ENCODE measurements around the gene ELOA. TPM values are rescaled to one million over a fixed set of nuclear protein-coding genes. Genes with fewer than 3 reads are reported as not detected.

ELOA gene
- total and polyA plus RNA-seq, 9 of the 15 experiments (the other 6 are each of a cell fraction or from before 2014, with no cell fraction given), result 31.9 to 98.6 (median 61.3) TPM

DNA sequence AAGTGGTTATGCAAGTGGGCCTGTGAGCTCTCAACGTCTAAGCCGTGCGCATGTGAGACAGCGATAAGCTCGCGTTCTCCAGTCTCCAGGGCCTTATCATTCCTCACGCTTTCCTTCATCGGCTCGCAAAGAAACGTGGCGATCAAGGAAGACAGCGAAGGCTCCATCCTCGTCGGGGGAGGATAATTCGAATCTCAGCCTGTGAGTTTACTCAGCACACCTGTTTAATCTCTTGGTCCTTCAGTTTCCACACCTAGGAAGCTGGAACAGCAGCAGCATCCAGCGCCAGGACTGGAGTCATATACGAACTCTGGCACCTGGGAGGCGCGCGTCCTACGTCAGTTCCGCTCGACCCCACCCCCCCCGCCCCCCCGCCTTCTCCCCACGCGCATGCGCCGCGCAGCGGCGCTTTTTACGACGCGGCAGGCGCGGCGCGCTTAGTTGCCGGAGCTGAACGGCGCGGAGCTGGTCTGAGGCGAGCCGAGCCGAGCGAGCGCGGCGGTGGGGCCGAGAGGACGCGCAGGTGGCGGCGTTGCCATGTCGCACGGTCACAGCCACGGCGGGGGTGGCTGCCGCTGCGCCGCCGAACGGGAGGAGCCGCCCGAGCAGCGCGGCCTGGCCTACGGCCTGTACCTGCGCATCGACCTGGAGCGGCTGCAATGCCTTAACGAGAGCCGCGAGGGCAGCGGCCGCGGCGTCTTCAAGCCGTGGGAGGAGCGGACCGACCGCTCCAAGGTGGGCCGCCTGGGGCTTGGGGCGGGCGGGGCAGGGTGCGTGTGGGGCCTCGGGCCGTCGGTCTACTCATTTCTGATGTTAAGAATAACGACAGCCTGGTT lies 34.9 kb downstream of the ELOA start, which contains the start of gene PITHD1 (continued):
- TF ChIP-seq, protein P1, sequence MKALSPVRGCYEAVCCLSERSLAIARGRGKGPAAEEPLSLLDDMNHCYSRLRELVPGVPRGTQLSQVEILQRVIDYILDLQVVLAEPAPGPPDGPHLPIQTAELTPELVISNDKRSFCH (CRISPR knock-in tag; IDR thresholded peaks at IDR 0.05), result no peak
- TF ChIP-seq, protein P1 (tag; IDR thresholded peaks at IDR 0.05), result peak; percentile 79; the same call in 1 of the 2 replicates
- peak; percentile 98 for TF ChIP-seq CBFA2T3 (IDR thresholded peaks at IDR 0.05)
- peak; percentile 98 for TF ChIP-seq DPF2 (IDR thresholded peaks at IDR 0.05)
- no peak for TF ChIP-seq ZNF507 (tag; conservative IDR thresholded peaks at IDR 0.05)
- TF ChIP-seq ZNF408 (CRISPR knock-in tag; IDR thresholded peaks at IDR 0.05; ENCODE audit: low read depth), result no peak
- peak; percentile 85; the same call in 1 of the 2 replicates for TF ChIP-seq ILF3 (IDR thresholded peaks at IDR 0.05; ENCODE audit: borderline replicate concordance)
- no peak for TF ChIP-seq CSDE1 (IDR thresholded peaks at IDR 0.05)
- TF ChIP-seq FUS (optimal IDR thresholded peaks at IDR 0.05; ENCODE audit: low read depth, low read length), result peak; percentile 42
- TF ChIP-seq, protein P2, sequence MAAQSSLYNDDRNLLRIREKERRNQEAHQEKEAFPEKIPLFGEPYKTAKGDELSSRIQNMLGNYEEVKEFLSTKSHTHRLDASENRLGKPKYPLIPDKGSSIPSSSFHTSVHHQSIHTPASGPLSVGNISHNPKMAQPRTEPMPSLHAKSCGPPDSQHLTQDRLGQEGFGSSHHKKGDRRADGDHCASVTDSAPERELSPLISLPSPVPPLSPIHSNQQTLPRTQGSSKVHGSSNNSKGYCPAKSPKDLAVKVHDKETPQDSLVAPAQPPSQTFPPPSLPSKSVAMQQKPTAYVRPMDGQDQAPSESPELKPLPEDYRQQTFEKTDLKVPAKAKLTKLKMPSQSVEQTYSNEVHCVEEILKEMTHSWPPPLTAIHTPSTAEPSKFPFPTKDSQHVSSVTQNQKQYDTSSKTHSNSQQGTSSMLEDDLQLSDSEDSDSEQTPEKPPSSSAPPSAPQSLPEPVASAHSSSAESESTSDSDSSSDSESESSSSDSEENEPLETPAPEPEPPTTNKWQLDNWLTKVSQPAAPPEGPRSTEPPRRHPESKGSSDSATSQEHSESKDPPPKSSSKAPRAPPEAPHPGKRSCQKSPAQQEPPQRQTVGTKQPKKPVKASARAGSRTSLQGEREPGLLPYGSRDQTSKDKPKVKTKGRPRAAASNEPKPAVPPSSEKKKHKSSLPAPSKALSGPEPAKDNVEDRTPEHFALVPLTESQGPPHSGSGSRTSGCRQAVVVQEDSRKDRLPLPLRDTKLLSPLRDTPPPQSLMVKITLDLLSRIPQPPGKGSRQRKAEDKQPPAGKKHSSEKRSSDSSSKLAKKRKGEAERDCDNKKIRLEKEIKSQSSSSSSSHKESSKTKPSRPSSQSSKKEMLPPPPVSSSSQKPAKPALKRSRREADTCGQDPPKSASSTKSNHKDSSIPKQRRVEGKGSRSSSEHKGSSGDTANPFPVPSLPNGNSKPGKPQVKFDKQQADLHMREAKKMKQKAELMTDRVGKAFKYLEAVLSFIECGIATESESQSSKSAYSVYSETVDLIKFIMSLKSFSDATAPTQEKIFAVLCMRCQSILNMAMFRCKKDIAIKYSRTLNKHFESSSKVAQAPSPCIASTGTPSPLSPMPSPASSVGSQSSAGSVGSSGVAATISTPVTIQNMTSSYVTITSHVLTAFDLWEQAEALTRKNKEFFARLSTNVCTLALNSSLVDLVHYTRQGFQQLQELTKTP (IDR thresholded peaks at IDR 0.05; ENCODE audit: low read depth in 1 of 2, partially characterized antibody in 2 of 2), result peak in 1 of 2 experiments; percentile 88
- TF ChIP-seq ZNF3 (CRISPR knock-in tag; IDR thresholded peaks at IDR 0.05), result no peak
- TF ChIP-seq PHF21A (IDR thresholded peaks at IDR 0.05; ENCODE audit: borderline replicate concordance, low read depth), result no peak
- no peak; the same call in none of the 2 replicates for TF ChIP-seq TOE1 (IDR thresholded peaks at IDR 0.05; ENCODE audit: borderline replicate concordance)
- 0 out of 2 replicates have a peak, but pooled peaks have one; percentile 21 for TF ChIP-seq TOE1 (CRISPR knock-in tag; IDR thresholded peaks at IDR 0.05; ENCODE audit: borderline replicate concordance, low read depth)
- TF ChIP-seq, protein P3, sequence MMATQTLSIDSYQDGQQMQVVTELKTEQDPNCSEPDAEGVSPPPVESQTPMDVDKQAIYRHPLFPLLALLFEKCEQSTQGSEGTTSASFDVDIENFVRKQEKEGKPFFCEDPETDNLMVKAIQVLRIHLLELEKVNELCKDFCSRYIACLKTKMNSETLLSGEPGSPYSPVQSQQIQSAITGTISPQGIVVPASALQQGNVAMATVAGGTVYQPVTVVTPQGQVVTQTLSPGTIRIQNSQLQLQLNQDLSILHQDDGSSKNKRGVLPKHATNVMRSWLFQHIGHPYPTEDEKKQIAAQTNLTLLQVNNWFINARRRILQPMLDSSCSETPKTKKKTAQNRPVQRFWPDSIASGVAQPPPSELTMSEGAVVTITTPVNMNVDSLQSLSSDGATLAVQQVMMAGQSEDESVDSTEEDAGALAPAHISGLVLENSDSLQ (IDR thresholded peaks at IDR 0.05), result peak; percentile 65; the same call in 1 of the 2 replicates
- TF ChIP-seq, protein P4, sequence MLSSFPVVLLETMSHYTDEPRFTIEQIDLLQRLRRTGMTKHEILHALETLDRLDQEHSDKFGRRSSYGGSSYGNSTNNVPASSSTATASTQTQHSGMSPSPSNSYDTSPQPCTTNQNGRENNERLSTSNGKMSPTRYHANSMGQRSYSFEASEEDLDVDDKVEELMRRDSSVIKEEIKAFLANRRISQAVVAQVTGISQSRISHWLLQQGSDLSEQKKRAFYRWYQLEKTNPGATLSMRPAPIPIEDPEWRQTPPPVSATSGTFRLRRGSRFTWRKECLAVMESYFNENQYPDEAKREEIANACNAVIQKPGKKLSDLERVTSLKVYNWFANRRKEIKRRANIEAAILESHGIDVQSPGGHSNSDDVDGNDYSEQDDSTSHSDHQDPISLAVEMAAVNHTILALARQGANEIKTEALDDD (IDR thresholded peaks at IDR 0.05), result no peak; the same call in 1 of the 2 replicates
- TF ChIP-seq, protein P5, sequence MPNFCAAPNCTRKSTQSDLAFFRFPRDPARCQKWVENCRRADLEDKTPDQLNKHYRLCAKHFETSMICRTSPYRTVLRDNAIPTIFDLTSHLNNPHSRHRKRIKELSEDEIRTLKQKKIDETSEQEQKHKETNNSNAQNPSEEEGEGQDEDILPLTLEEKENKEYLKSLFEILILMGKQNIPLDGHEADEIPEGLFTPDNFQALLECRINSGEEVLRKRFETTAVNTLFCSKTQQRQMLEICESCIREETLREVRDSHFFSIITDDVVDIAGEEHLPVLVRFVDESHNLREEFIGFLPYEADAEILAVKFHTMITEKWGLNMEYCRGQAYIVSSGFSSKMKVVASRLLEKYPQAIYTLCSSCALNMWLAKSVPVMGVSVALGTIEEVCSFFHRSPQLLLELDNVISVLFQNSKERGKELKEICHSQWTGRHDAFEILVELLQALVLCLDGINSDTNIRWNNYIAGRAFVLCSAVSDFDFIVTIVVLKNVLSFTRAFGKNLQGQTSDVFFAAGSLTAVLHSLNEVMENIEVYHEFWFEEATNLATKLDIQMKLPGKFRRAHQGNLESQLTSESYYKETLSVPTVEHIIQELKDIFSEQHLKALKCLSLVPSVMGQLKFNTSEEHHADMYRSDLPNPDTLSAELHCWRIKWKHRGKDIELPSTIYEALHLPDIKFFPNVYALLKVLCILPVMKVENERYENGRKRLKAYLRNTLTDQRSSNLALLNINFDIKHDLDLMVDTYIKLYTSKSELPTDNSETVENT (CRISPR knock-in tag; IDR thresholded peaks at IDR 0.05), result peak; percentile 95
- peak; percentile 74; the same call in 1 of the 2 replicates for TF ChIP-seq GTF2E2 (tag; IDR thresholded peaks at IDR 0.05)
- no peak for TF ChIP-seq MAFG (tag; conservative IDR thresholded peaks at IDR 0.05)

All from K562 (cell line).